HG03039 (cell line): ENCODE results near the gene TMOD1.
"Not testable (repeated sequence)": the region's sequence is repeated elsewhere in the genome, so short reads cannot be mapped to it uniquely, and the experiment has no call there.

ENCODE experiments used
- ATAC-seq: cut with Tn5 transposase; IDR thresholded peaks from one replicate; pipeline ENCODE4 v1.9.1; 2021; ENCODE audit warnings: mild to moderate bottlenecking, moderate library complexity; ENCODE audit not compliant: unreplicated experiment

The TMOD1 gene

DNA sequence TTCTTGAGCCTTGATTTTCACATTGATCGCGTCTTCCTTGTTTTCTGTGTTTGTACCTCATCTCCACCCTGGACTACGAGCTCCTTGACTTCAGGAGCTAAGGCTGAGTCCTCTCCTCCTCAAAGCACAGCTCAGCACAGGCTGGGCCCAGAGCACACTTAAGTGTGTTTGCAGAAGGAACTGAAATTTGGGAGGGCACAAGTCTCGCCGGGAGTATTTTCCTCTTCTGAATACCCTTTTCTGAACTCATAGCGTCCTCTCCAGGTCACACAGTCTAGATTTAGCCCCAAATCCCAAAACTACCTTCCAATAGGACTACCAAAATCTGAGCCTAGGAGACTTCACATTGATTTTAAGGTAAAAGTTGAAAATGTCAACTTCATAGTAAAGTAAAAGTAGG lies 90.1 kb downstream of the TMOD1 start:
- no peak for ATAC-seq

DNA sequence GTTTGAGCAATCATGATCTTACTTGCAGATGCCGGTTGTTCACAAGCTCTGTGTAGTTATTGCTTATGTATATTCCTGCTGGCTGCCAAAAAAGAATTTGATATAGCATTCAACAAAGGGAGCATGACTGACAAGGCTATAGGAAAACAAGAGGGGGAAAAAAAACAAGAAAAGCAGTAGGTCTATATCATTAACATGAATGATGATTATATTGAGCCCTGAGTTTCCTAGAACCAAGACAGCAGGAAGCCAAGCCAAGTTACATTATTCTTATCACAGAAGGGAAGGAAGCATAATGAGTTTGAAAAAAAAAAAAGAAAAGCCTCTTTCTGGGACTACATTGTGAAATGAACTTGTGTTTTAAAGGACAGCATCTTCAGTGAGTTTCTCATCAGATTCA lies 90.7 kb downstream of the TMOD1 start:
- ATAC-seq, result no peak

DNA sequence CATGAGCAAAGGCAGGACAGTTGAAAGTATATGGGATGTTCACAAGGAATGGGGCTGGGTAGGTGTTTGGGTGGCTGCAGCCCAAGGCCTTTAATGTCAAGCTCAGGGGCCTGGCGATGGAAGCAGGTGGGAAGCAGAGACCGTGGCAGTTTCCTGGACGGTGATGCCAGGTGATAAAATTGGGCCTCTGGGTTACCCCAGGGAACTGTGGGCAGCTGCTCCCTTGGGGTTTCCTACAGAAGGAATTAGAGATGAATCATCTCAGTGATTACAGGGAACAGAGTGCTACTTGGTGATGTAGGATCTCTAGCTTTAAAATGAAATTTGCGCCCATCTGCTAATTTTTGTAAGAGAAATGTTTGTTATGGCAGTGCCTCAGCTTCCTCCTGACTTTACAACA lies 92.5 kb downstream of the TMOD1 start:
- ATAC-seq, result no peak

DNA sequence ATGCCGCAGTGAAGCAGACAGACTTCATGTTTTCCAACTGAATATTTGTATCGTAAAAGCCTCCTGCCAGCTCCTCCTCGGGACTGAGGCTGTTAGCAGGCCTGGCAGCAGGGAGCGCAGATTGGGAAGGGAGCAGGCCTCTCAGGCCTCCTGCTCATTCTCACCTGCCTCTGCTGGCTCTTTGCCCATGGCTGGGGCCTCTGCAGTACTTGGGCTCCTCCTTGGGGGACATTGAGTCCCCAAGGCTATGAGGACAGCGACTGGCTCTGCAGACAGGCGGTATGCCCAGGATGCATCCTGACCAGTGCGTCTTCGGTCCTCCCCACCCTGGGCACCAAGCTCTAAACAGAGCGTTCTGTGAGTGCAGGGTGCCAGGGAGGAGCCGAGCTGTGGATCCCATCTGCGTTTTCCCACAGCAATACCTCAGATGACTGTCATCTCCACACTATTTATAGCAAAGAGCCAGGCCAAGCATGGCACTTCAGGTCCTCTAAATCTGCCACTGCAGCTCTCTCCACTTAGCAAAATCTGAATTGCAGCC lies 93.0 kb downstream of the TMOD1 start:
- no peak for ATAC-seq

DNA sequence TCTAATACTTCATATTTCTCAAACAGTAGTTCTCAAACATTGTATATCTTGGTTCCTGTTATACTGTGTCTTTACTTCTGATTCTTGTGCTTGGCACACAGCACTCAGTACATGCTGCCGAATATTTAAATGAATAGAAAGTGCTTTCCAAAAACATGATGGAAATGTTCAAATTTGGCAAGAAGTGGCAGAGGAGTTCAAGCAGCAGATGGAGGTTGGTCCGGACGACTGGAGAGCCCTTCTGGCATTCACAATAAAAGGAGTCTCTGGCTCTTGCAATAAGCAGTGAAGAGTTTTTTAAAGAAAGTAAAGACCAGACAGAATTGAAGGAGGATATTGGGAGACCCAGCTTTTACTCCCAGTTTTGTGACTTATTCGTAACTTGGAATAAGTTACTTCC lies 95.4 kb downstream of the TMOD1 start:
- no peak for ATAC-seq

DNA sequence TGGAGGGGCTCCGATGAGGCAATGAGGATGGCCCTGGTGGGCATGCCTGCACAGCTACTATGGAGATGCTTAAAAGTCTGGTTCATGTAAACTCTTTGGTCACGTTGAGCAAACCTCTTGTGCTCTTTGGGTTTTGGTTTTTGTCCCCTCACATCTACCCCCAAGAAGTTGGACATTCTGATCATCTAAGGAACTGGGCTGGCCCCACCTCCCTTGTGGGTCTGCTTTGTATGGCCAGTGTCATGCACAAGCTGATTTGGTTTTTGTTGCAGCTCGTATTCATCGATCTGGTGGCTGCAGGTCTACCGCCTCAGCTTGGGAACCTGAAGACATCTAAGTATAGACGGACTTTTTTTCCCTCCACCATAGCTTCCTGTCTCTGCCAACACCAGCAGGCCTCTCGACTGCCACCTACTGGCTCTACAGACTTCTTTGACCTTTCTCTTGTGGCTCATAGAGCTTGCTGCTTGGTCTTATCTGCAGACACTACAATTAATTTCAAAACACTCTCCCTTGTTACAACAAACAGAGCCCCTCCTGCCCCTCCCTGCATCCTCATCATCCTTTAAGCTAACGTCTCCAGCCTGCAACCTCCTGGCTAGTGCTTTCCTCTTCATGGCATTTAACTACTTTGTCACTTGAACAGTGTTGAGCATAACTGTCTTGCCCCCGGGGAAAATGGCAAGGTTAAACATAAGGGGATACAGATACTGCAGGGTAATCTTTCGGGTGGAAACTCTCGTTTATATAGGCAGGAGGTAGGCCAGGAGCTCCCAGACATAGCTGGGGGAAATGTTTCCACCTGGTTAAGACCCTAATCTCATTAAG lies 97.2 kb downstream of the TMOD1 start:
- peak; percentile 74 for ATAC-seq

DNA sequence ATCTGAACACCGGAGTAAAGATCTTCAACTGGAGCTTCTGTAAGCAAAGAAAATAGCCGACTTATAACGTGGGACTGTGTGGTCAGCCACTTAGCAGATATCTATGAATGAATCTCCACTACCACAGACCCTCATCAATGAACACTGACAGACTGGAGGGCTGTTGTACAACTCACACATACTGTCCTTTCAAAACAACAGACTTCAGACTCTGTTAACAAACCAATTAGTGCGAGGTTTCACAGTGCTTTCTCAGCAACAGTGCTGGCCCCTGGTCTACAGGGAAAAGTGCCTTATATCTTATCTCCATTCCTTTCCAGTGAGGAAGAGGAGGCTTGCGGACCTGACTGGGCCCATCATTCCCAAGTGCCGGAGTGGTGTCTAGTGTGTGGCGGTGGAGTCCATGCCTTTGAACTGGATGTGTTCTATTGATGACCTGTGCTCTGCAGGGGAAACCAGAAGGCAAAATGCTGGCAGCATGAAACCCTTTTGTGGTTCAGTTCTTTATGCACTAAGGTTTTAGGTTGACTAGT lies 97.9 kb downstream of the TMOD1 start:
- no peak for ATAC-seq

DNA sequence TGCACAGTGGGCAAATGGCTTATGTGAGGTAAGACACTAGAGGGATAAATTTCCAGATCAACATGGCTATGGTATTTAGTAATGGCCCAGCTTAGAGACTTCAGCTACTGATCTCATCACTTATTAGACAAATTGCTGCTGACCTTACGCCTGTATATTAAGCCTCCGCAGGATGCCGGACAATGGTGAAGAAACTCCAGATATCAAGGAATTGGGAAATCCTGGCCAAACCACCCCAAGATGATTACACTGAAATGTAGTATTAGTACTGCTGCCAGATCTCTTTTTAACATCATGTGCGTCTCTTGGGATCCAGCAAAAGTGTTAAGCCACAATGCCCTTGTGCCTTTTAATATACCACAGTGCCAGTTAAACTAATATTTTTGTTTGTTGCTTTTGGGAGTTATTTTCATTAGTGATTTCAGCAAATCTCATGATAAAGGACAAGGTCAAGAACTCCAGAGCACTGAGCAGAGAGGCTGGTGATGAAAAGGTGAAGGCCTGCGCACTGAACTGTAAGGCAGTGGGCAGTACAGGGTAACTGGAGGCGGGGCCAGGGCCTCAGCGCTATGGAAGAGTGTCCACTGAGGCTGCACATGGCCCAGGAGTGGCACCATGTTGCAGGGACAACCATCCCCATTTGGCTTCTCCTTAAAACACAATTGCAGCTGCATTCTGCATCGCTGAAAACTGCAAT lies 99.2 kb downstream of the TMOD1 start:
- ATAC-seq, result no peak

DNA sequence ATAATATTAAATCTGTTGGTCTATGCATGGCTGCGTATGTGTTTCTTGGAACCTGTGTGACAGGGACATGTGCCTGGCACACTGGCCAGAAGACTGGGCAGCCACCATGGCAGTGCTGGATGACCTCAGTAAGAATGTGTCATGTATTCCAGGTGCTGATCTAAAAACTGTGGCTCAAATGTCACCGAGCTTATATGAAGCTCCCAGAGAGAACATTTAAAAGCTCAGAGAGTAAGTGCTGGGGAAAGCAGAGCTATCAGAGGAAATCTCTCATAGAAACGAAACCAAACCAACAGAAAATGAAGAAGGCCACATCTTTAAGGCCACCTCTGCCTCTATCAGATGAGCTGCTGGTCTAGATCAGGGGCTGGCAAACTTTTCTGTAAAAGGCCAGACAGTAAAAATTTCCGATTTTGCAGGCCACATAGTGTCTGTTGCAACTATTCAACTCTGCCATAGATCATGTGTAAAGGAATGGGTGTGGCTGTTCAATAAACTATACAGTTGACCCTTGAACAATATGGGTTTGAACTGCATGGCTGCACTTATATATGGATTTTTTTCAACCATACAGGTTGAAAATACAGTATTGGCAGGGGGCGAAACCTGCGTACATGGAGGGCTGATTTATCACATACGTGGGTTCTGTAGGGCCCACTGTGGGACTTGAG lies 99.9 kb downstream of the TMOD1 start:
- ATAC-seq, result no peak

DNA sequence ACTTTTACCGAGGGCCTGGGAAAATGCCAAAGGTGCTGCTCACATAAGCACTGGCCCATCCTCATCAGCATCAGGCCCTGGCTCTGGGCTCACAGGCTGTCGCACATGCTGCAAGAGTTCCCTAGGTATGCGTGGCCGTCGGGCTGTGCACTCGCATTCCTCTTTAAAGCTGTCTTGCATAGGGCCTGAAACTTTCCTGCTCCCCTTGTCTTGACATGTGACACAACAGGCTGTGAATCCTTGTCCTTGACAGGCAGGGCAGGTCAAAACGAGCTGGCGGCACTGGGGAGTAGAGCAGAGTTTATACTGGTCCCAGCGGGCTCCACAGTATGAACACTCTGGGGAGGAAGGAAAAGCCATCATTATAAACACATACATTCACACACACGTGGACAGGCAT lies 101.0 kb downstream of the TMOD1 start:
- no peak for ATAC-seq

DNA sequence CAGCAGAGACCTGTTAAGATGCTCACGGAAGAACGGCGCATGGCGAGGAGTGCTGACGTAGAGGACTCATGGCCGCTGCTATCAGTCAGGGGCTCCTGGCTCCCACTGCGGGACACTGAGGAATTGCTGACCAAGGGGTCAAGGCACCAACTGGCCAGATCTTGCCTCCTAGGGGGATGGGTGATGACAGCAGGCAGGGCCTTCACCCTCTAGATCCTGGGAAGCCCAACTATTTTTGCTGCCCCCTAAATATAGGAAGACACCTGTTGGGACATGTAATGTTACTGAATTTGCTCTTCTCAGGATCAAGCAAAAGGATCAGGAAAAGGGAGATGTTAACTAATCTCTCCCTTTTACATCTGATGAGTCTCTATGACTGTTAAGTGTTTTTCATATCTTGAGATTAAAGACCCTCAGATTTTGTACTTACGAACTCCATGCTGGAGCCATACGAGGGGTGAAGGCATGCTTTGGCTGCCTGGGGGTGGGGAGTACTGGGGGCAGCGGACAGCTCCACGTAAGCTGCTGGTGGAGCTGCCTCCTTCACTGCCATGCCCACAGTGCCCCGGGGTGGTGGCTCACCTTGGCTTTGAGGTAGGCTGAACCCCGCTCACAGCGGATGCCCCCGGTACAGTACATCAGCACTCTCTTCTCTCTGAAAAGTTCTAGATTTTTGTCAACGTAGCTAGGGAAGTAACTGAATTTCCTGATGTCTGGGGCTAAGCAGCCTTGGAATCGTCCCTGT lies 103.6 kb downstream of the TMOD1 start:
- no peak for ATAC-seq

DNA sequence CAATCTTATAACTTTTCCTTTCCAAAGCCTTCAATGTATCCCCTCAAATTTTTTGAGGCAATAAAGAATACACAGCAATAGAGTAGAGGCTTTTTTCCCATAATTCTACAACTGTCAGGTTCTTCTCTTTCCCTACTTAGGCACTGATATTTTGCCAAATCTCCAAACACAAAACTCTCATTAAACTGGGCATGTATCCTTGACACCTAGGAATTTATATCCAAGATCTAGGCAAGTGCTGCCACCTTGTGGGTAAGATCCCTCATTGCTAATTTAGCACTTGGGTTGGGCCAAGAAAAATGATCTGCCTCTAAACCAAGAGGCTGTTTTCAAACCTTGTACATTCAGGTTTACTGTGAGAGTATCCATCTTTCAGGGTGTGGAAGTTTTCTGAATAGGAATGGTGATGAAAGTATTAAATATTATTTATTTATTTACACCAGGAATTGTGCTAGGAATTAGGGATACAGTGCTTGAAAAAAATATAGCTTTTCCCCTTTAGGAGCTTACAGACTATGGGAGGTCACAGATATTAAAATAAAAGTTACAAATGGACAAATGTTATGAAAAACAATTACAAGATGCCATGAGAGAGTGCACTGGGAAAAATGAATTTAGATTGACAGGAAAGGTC lies 114.1 kb downstream of the TMOD1 start:
- no peak for ATAC-seq

DNA sequence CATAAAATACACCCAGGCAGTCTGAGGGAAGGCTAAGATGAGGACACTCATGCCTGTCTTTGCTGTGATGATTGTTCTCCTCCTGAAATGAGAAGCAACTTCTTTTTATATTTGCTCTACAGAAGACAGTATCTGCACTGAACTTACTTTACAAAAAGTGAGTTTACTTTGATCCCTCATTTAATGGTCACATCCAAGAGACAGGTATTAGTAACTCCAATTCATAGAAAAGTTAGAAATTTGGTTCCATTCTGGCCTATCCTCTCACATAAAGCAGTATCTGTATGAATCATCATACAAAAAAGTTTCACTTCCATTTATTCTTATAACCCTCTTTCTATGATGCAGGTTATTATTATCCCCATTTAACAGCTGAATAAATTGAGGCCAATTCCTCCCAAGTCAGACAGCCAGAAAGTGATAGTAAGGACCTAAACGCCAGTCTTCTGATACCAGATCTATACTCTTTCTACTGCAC lies 116.5 kb downstream of the TMOD1 start:
- ATAC-seq, result no peak

DNA sequence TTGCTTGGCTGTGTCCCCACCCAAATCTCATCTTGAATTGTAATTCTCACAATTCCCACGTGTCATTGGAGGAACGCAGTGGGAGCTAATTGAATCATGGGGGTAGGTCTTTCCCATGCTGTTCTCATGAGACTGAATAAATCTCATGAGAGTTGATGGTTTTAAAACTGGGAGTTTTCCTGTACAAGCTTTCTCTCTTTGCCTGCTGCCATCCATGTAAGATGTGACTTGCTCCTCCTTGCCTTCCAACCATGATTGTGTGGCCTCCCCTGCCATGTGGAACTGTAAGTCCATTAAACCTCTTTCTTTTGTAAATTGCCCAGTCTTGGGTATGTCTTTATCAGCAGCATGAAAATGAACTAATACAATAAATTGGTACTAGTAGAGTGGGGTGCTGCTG lies 118.6 kb downstream of the TMOD1 start:
- not testable (repeated sequence) for ATAC-seq

DNA sequence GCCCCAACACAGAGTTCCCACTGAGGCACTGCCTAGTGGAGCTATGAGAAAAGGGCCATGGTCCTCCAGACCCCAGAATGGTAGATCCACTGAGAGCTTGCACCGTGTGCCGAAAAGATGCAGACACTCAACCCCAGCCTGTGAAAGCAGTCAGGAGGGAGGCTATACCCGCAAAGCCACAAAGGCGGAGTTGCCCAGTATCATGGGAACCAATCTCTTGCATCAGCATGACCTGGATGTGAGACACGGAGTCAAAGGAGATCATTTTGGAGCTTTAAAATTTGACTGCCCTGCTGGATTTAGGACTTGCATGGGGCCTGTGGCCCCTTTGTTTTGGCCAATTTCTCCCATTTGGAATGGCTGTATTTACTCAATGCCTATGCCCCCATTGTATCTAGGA lies 121.0 kb downstream of the TMOD1 start:
- not testable (repeated sequence) for ATAC-seq

DNA sequence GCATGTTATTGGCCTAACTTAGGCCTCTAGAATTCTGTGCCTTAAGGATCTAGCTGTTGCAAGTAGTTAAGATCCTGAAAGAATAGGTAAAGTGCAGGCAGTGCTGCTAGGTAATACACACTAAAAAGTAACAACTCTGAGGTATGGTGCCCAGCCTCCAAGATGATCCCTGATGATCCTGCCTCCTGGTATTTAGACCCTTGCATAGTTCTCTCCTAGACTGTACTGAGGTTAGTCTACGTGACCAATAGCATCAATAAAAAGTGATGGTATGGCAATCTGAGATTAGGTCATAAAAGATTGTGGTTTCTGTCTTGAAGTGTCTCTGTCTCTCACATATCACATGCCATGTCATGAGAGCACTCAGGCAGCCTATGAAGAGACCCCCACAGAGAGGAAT lies 122.5 kb downstream of the TMOD1 start:
- no peak for ATAC-seq

DNA sequence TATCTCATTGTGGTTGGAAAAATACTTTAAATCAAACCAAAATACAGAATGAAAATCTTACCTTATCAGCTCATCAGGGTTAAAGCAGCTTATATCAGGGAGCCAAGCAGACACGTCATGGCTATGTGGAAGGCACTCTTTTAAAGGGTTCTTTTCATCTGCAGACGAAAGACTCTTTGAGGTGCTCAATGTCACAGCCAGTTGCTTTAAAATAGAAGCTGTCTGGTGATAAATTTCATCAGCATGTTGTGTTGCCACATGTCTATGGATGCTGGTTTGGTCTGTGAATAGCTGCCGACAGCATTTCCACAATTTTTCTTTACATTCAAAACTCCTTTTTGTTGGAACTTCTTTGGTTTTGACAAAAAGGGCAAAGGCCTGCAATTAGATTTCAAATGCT lies 124.2 kb downstream of the TMOD1 start:
- no peak for ATAC-seq

DNA sequence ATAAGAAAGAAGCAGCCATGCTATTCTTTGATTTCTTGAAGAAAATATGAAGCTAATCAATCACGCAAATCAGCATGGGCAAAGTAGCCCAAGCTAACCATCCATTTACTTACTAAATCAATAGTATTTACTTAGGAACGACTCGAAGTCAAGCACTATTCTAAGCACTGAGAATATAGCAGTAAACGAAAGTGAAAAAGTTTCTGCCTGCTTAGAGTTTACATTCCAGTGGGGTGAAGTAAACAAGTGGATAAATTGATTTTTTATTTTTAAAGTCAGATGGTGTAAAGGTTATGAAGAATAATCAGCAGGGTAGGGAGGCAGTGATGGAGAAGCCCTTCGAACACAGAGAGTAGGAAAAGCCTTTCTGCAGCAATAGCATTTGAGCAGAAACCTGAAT lies 126.2 kb downstream of the TMOD1 start:
- ATAC-seq, result no peak

DNA sequence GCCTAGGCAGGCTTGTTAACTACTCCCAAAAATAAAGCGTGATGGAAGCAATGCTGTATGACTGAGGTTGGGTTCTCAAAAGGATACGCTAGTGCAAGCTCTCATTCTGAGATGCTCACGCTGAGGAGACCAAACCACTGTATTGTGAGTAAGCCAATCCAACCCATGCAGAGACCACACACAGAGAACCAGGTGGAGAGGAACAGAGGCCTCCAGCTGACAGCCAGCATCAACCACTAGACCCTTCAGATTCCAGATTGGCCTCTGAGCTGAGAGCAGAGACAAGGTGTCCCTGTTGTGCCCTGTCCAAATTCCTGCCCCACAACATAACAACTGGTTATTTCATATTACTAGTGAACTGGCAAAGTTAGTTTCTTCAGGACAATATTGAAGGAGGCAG lies 127.2 kb downstream of the TMOD1 start:
- no peak for ATAC-seq

DNA sequence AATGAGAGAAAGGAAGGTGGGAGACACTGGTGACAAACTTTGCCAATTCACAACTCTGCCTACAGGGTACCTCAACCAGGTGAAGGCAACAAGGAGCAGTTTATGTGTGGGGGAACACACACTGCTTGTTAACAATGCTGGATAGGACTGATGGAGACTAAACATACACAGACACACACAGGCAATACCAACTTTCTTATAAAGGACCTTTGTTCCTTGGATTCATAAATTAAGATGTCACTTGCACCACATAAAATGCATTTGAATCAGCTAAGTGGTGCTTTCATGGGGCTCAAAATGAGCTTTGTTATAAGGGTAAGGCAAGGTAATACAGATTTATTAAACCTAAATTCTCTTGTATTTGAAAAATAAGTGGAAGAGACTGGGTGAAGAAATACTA lies 127.7 kb downstream of the TMOD1 start:
- ATAC-seq, result no peak
